DND-41 (cell line): Measurements from ENCODE around the gene OXNAD1.
A peak's percentile ranks its signal among the peaks of the same experiment; 100 is the strongest.

Source experiments
- ATAC-seq: fragments of 200-7000 bp; cut with Tn5 transposase; 3 replicates; pipeline ENCODE4 v1.9.1; 2021; ENCODE audit warnings: low read depth; ENCODE audit not compliant: insufficient read depth
- DNase-seq: peaks from one replicate; pipeline ENCODE4 v3.0.0-alpha.2; 2020
- H2AFZ ChIP-seq: 2 replicates; pipeline ENCODE4 v1.6.0; 2012; ENCODE audit warnings: low read depth, low read length
- H3K27ac ChIP-seq: 2 replicates; pipeline ENCODE4 v1.5.1; 2012; ENCODE audit warnings: low read length, inconsistent platforms
- H3K27me3 ChIP-seq: fragments of 200-600 bp; sonication (generic); 2 replicates; pipeline ENCODE4 v1.6.0; 2012; ENCODE audit warnings: low read length, mild to moderate bottlenecking, inconsistent platforms; ENCODE audit not compliant: insufficient read depth, poor library complexity
- H3K36me3 ChIP-seq: 2 replicates; pipeline ENCODE4 v1.5.1; 2012; ENCODE audit warnings: low read length, inconsistent platforms; ENCODE audit not compliant: insufficient read depth
- H3K4me1 ChIP-seq: 2 replicates; pipeline ENCODE4 v1.5.1; 2012; ENCODE audit warnings: mild to moderate bottlenecking, low read length; ENCODE audit not compliant: insufficient read depth
- H3K4me2 ChIP-seq: 2 replicates; pipeline ENCODE4 v1.6.0; 2012; ENCODE audit warnings: mild to moderate bottlenecking, moderate library complexity, low read length, inconsistent platforms; ENCODE audit not compliant: insufficient read depth
- H3K4me3 ChIP-seq, 2 experiments: fragments of 200-600 bp in 1 of 2; shearing (Covaris generic) in 1 of 2; 2 replicates each; pipeline ENCODE4 v1.5.1; 2012 to 2016; ENCODE audit warnings: inconsistent platforms in 2 of 2, low read length in 2 of 2, mild to moderate bottlenecking in 2 of 2, low read depth in 1 of 2, moderate library complexity in 1 of 2
- H3K79me2 ChIP-seq: 2 replicates; pipeline ENCODE4 v1.6.0; 2012; ENCODE audit warnings: low read length, inconsistent platforms; ENCODE audit not compliant: insufficient read depth
- H3K9ac ChIP-seq: 2 replicates; pipeline ENCODE4 v1.6.0; 2012; ENCODE audit warnings: low read depth, mild to moderate bottlenecking, inconsistent platforms, low read length, moderate library complexity
- H3K9me3 ChIP-seq: 2 replicates; pipeline ENCODE4 v1.5.1; 2012; ENCODE audit warnings: low read length, moderate library complexity, mild to moderate bottlenecking, inconsistent platforms; ENCODE audit not compliant: insufficient read depth, severe bottlenecking
- H4K20me1 ChIP-seq: 2 replicates; pipeline ENCODE4 v1.6.0; 2012; ENCODE audit warnings: low read length; ENCODE audit not compliant: insufficient read depth
- CTCF ChIP-seq: IDR thresholded peaks from 2 replicates; pipeline ENCODE4 v1.5.1; 2012; ENCODE audit warnings: borderline replicate concordance, low read length, moderate library complexity, mild to moderate bottlenecking; ENCODE audit not compliant: poor library complexity, severe bottlenecking; ENCODE audit errors: extremely low read depth
- EZH2 ChIP-seq: IDR thresholded peaks from 3 replicates; pipeline ENCODE4 v1.6.1; 2012; ENCODE audit warnings: borderline replicate concordance, low read depth, mild to moderate bottlenecking, moderate library complexity, low read length, inconsistent platforms; ENCODE audit not compliant: severe bottlenecking

OXNAD1 gene

GRCh38 chr3:16255726-16256125, 9.3 kb upstream of the OXNAD1 start:
- Histone ChIP-seq H3K27ac (no peak overlapping the region), H3K36me3 (peaks cover 18% of the 10 kb centered on the region), H3K9ac (no peak overlapping the region), H3K4me1 (no peaks in the 10 kb centered on the region), H3K79me2 (no peaks in the 10 kb centered on the region), H3K4me3 (no peak overlapping the region), H3K27me3 (no peaks in the 10 kb centered on the region), H3K9me3 (no peaks in the 10 kb centered on the region), H2AFZ (no peak overlapping the region), H4K20me1 (no peaks in the 10 kb centered on the region), H3K4me2 (no peak overlapping the region)
- ATAC-seq: no peak
- TF ChIP-seq CTCF: no peak
- no peak for TF ChIP-seq EZH2
- DNase-seq: no peak

- H3K79me2 ChIP-seq: peaks cover 15% of the 10 kb centered on the region
- DNase-seq: no peak
- no peak overlapping the region for H3K4me2 ChIP-seq
- H3K4me3 ChIP-seq: no peak overlapping the region
- no peaks in the 10 kb centered on the region for H3K27me3 ChIP-seq
- no peaks in the 10 kb centered on the region for H3K4me1 ChIP-seq
- H3K36me3 ChIP-seq: peaks cover 34% of the 10 kb centered on the region
- no peak overlapping the region for H3K27ac ChIP-seq
- no peak for ATAC-seq
- H4K20me1 ChIP-seq: peaks cover 2% of the 10 kb centered on the region; the same call in 1 of the 2 replicates
- no peak overlapping the region for H3K9ac ChIP-seq
- no peaks in the 10 kb centered on the region for H3K9me3 ChIP-seq
- TF ChIP-seq CTCF: no peak
- no peak for TF ChIP-seq EZH2
- H2AFZ ChIP-seq: no peak overlapping the region
Observed at GRCh38 chr3:16257309-16257708, 7.7 kb upstream of the OXNAD1 start.

GRCh38 chr3:16258177-16258576, 6.8 kb upstream of the OXNAD1 start:
- Histone ChIP-seq H3K27ac (no peak overlapping the region), H2AFZ (no peak overlapping the region), H3K9me3 (no peaks in the 10 kb centered on the region), H3K4me1 (peaks cover 8% of the 10 kb centered on the region), H4K20me1 (peaks cover 4% of the 10 kb centered on the region; the same call in 1 of the 2 replicates), H3K79me2 (peaks cover 24% of the 10 kb centered on the region), H3K27me3 (no peaks in the 10 kb centered on the region), H3K9ac (no peak overlapping the region), H3K4me3 (no peak overlapping the region), H3K36me3 (peaks cover 34% of the 10 kb centered on the region), H3K4me2 (no peak overlapping the region)
- ATAC-seq: no peak
- TF ChIP-seq CTCF: no peak
- no peak for TF ChIP-seq EZH2
- no peak for DNase-seq

GRCh38 chr3:16258866-16259265, 6.1 kb upstream of the OXNAD1 start:
- H3K27me3 ChIP-seq: no peaks in the 10 kb centered on the region
- H3K9ac ChIP-seq: no peak overlapping the region
- no peak for TF ChIP-seq EZH2
- TF ChIP-seq CTCF: no peak
- H3K4me2 ChIP-seq: no peak overlapping the region
- peaks cover 34% of the 10 kb centered on the region for H3K36me3 ChIP-seq
- peaks cover 15% of the 10 kb centered on the region for H3K4me1 ChIP-seq
- H3K9me3 ChIP-seq: no peaks in the 10 kb centered on the region
- H3K27ac ChIP-seq: no peak overlapping the region
- H3K4me3 ChIP-seq: no peak overlapping the region
- no peak overlapping the region for H2AFZ ChIP-seq
- H3K79me2 ChIP-seq: peaks cover 31% of the 10 kb centered on the region
- H4K20me1 ChIP-seq: peaks cover 6% of the 10 kb centered on the region; the same call in 1 of the 2 replicates
- DNase-seq (no peak), ATAC-seq (peak; percentile 71)
